NCI-H187 treated with DMSO at 0.1 percent for 48 hours (cell line): ENCODE measurements around the gene PAQR7.
"Not testable (repeated sequence)": the region's sequence is repeated elsewhere in the genome, so short reads cannot be mapped to it uniquely, and the experiment has no call there.

Experiments used
- DNase-seq: peaks from one replicate; lab custom pipeline; 2025; lab: John Stamatoyannopoulos, UW

PAQR7 gene

DNA sequence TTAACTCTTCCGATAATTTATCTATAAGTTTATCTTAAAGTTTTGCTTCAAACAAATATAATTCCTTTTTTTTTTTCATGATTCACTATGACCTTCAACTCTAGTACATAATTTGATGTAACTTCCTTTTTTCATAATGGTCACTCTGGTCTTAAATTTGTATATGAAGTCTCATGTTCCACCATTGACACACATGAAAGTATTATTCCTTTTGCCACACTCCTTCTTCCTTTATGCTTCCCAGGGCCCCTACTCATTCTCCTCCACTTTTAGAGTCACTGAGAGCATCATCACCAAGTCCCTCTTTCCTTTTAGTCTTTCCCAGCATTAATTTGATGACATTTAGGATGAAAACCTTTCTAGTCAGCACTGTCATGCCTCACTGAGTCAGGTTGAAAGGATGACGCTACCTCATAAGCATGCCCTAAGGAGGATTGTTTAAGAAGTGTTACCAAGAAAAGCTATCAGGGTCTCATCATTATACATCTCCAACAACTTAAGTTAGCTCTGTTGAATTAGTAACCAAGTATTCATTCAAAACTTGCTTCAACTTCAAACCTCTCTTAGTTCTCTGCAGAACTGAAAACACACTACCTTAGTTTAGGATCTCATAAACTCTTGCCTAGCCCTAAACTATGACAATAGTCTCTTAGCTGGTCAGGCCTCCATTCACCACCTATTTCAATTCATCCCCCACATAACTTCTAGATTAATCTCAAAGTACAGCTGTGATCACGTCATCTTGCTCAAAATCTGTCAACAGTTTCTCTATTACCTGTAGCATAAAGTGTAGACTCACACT lies 30.8 kb downstream of the PAQR7 start:
- no peak for DNase-seq

DNA sequence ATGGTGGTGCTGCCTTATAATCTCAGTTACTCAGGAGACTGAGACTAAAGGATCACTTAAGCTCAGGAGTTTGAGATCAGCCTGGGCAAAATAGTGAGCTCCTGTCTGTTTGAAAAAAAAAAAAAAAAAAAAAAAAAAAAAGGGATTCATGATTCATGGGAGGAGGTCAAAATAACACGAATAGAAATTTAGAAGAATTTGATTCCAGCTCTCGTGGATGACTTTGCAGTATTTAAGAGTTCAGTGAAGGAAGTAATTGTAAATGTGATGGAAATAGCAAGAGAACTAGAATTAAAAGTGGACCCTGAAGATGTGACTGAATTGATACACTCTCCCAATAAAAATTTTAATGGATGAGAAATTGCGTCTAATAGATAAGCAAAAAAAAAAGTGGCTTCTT lies 32.0 kb downstream of the PAQR7 start:
- DNase-seq, result no peak

DNA sequence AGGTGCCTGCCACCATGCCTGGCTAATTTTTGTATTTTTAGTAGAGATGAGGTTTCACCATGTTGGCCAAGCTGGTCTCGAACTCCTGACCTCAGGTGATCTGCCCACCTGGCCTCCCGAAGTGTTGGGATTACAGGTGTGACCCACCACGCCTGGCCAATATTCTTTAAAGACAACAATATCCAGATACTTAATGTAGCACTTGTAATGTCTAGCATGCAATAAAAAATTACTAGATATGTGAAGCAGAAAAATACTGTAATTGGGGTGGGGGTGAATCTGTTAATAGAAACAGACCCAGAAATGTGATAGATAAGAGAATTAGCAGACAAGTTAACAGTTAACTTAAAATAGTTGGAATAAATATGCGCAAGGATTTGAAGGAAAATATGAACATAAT lies 35.7 kb downstream of the PAQR7 start:
- not testable (repeated sequence) for DNase-seq

DNA sequence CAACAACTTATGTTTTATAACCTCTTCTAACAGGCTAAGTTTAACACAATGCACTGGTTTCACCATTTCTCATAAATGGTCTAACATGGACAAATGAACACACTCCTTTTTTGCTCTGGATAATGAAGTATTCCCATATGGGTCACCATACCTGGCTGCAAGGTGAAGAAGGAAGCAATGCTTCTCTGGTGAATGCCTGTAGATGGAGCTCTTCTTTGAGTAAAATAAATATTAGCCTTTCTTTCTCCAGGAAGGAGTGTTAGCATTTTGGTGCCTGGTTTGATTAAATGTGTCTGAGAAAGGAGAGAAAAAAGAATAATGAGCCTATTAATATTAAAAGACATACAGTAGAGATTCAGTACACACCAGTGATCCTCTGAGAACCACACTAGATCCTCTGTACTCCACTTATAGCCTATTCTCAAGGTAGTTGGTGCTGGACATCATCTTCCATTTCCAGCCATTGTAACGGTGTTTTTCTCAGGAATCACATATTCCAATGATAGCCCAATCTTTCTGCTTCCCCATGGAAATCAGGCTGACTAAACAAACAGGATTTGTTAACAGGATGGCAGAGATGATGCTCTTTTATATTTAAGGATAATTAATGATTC lies 38.1 kb downstream of the PAQR7 start:
- DNase-seq, result no peak

DNA sequence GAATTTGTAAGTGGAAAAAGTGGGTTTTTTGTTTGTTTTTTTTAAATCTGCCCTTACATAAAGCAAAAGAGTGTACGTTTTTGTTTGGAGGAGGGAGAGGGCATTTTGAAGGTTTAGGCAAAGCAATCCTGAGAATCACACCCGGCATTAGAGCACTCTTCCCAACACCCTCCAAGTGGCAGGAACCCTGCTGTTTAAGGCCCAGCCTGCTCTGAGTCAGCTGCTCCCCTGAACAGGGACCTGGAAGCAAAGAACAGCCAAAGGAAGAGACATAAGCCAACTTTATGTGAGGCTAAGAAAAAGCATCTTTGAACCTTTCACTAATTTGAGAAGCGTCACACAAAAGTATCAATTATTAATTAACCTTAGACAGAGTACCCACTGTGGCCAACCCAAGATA lies 38.8 kb downstream of the PAQR7 start:
- DNase-seq, result no peak

DNA sequence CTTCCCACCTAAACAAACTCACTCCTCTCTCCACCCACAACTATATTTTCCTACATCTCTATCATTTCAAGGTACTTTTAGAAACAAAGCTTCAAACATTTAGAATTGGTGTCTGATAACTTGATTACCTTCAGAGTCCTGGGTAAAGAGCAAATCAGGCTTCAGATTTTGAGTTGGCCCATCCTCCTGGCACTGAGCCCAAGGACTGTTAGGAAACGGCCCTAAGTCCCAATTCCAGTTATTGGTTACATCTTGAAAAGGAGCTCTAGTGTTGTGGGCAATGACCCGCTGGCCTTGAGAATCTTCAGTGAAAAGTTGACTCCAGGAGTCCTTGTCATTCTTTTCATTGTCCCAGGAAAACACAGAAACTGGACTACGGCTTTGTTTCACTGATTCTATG lies 40.6 kb downstream of the PAQR7 start:
- no peak for DNase-seq

DNA sequence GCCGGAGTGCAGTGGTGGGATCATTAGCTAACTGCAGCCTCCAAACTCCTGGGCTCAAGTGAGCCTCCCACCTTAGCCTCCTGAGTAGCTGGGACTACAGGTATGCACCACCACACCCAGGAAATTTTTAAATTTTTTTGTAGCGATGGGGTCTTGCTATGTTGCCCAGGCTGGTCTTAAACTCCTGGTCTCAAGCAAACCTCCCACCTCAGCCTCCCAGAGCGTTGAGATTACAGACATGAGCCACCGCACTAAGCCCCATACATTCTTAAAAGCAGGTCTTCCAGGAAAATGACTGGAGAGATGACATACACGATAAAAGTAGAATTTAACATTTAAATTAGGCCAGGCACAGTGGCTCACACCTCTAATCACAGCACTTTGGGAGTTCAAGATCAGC lies 42.4 kb downstream of the PAQR7 start:
- no peak for DNase-seq

DNA sequence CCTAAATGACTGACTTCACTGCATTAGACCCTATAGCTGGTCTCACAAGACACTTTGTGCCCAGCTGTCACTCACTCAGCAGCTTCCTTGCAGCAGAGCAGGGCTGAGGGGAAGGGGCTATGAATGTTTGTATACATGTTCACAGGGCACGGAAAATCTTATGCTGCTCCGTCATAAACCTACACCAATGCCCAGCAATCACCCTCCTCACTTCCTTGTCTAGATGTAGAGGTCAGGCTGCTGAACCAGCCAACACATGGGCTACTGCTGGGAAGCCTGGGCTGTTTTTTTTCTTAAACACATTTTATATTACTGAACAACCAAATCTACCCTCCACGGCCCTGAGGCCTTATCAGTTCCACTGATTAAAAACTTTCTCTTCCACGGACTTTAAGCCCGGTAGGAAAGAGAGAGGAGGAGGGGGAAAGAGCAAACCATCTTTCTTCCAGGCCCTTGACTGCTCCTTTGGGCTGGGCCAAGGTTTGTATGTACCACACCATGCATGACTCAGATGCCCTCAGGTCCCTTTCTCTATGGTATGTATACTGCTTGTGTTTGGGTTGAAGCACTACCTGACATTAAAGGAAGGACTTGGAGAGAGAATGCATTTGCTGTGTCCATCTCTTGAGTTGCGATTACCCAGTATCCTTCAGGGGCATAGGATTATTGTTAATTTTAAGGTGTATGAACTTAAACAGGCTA lies 43.0 kb downstream of the PAQR7 start:
- no peak for DNase-seq

DNA sequence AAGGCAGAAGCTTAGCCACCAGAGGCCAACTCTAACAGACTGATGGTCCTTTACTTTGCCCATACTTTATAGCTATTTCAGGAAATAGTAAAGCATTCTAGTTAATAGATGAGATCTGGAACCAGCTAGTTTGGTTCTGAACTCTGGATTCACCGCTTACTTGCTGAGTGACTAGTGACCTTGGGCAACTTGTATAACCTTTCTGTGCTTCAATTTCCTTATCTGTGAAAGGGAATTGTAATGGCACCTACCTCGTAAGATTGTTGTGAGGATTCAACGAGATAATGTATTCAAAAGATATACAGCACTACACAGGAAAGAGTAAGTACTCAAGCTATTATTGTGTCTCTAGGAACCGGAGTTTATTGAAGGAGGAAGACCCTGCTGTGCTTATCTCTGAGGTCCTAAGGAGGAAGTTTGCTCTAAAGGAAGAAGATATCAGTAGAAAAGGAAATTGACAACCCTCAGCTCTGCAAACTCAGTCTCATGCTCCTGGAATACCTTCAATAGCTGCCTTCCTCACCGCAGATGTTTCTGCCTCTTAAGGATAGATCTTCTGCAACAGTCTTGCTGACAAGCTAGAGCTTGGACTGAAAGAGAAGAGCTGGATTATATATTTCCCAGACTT lies 43.8 kb downstream of the PAQR7 start:
- no peak for DNase-seq

DNA sequence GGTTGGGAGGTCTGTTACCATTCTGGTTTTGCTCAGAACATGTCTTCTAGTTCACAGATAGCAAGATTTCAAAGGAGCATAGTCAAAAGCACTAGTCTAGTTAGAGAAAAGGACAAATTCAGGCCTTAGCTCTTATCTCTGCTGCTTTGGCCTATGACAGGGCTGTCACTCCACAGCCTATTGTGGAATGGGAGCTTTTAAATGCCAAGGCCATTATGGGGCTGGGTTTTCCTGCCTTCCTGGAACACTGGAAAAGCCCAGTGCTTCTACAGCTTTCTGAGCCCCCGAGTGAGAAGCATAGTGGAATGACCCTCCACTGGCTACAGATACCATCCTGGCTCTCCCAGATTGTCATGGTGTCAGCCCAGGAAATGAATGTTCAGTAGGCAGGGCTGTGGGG lies 46.5 kb downstream of the PAQR7 start:
- DNase-seq, result no peak

DNA sequence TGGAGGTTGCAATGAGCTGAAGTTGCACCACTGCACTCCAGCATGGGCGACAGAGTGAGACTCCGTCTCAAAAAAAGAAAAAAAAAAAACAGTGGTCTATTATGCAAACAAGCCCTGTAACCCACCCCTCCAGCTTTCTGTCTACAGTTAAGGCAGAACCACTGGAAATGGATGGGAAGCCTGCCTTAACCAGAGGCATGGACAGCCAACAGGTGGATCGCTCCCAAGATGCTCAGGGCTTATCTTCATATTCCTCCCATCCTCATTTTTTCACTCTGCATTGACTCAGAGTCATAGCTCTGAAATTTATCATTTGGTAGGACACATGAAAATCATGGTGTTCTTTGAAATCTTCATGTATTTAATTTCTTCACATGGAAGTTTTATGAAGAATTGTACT lies 47.0 kb downstream of the PAQR7 start:
- no peak for DNase-seq

DNA sequence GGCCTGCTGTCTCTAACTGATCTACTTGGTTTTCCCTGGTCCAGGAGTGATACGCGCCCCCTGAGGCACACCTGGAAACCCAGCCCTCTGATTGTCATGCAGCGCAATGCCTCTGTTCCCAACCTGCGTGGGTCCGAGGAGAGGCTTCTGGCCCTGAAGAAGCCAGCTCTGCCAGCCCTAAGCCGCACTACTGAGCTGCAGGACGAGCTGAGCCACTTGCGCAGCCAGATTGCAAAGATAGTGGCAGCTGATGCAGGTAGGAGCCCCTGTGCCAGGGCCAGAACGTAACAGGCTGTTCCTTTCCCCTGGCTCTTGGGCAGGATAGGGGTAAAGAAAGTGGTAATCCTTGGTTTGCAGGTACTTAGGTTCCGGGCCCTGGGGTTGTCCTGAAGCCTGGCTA lies 48.9 kb downstream of the PAQR7 start:
- no peak for DNase-seq

DNA sequence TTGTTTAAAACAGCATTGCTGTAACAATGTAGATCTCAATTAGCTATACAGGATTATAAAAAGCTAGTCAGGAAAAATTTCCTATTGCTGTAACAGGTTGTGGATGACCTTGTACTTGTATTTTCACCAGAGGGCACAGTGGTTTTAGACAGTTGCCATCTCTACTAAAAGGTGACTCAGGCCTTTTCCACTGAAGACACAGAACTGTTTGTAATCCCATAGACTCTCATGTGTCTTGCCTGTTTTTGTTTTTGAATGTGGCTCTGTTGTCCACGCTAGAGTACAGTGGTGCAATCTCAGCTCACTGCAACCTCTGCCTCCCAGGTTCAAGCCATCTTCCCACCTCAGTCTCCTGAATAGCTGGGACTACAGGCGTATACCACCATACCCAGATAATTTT lies 49.9 kb downstream of the PAQR7 start:
- DNase-seq, result no peak

DNA sequence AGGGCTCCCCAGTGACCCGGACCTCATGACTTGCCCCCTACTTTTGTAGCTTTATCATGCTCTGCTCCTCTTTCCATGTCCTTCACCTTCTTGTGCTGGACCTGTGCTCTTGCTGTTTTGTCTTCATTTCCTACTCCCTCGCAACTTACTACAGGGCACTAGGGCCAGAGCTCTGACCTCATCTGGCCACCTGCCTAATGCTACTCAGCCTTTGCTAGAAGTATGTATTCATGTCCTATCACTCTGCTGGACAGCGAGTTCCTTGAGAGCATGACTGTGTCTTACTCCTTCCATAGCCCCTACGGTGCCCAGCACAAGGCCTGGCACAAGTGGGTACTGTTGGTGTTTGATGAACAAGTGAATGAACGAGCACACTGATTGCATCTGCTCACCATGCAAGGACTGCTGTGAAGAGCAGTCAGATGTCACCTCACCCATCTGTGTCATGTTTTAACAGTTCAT lies 53.8 kb downstream of the PAQR7 start:
- DNase-seq, result no peak

DNA sequence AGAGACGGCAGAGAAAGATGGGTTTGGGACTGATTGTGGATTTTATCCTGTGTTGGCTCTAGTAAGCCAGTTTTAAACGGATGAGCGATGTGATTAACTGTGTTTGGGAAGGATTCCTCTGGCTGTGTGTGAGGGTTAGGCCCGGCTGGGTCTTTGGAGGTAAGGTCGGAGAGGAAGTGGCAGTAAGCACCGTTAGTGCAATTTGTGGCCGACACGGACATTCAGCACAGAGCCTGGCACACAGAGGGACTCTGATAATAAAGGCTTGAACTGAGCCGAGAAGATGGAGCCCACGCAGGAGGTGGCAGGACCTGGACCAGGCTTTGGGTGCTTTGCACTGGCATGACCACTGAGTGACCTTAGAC lies 54.4 kb downstream of the PAQR7 start:
- no peak for DNase-seq

DNA sequence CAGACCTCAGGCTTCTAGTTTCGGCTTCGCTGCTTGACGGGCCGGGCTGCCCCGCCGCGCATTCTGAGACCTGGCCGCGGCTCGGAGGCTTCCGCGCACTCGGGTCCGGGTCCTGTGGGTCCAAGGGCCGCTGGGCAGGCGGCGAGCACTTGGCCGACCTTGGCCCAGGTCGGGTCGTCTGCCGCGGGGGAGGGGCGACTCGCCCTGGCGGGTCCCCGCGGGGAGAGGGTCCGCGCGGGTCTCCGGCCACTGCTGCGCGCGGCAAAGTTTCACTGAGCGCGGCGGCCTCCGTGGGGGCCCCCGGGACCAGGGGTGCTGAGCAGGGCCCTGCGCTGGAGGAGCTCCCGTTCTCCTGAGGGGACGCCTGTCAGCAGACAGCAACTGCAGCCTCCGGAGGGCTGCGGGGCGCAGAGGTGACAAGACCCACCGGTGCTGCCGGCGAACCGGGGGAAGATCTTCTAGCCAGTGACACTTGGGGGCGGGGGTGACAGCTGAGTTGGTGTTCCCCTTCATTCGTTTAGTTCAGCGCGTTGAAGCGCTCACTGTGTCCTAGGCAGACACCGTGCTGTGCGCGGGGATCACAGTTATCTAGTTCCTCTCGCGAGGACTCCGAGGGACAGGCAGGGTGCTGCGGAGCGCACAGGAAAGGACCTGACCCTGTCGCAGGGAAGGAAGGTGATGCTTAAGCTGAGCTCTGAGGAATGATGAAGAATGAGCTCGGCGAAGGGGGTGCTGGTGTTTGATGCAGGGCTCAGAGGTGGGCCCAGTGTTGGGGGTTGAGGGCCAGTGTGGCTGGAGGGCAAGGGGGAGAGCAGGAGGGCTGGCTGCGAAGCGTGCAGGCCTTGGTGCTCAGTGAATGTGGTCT lies 55.0 kb downstream of the PAQR7 start:
- no peak for DNase-seq

DNA sequence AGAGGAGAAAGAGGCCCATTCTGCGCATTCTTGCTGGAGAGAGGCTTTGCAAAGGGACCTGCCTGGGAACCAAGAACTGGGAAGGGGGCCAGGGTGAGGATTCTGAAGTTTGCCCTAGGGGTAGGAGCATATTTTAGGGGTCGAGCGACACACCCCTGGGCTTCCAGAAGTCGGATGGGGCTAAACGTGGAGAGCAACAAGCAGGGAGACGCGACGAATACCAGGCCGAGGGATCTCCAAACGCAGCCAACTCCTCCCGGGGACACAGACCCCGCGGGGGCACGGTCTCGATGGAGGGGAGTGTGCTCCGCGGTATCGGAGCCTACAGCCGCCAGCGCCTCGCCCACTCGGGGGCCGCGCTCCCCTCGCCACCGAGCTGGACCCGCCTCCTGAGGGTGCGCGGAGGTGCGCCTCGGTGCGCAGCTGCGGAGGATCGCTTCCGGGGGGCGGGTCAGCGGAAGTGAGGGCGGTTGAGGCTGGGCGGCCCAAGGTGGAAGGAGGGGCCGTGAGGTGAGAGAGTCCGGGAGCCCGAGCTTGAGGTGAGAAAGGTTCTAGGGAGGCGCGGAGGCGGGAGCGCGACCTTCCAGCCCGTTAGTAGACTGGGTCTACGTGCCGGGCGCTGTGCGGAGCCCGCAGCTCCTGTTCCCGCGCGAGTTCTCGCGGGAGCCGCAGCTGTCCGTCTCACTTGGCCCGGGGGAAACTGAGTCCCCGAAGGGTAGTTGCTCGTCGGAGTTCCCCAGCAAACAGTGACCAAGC lies 55.8 kb downstream of the PAQR7 start, which contains the start of gene MTFR1L:
Gene MTFR1L, plus strand, starts transcription at position 464 of the 756 bp plus-strand sequence. CDS start 3,151 bp downstream, outside the sequence.
- DNase-seq, result no peak

DNA sequence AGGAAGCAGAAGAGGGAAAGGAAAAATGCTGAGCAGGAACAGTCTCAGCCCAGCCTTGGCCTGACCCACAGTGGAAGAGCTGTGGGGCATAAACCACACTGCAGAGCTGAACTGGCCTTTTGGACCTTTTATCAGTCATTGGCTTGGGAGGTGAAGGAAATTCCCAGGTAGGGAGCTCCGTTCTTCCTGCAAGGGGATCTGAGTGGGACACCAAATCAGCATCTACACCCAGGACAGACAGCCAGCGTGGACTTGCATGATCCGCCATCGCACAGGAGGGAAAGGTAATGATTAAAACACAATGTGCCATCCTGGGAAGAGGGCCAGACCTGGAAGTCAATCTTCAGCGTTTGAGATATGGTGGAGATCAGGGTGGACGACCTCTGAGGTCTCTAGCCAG lies 56.9 kb downstream of the PAQR7 start:
- DNase-seq, result no peak

DNA sequence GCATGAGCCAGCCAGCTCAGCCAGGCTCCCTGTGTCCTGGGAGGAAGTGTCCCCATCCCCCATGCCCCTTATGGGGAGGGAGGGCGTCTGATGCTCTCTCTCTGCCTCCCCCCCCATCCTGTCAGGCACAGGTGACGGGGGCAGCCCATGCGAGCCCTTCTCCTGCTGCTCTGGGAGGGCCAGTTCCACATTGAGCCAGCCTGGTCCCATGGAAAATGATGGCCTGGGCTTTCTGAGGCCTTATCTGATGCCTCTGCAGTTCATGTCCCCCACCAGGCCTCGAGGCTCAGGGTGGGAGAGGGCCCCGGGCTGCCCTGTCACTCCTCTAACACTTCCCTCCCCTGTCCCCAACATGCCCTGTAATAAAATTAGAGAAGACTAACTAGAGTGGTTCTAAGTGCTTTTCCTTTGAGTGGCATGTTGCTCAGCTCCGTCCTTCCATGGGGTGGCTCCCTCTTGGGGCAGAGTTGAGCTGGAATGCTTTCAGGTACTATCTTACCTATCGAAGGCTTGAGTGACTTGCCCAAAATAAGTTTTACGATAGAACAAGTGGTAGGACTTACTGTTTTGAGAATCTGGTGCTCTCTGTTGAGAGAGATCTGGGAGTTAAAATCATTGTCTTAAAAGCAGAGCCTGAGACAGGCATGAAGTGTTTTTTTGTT lies 57.5 kb downstream of the PAQR7 start:
- no peak for DNase-seq

DNA sequence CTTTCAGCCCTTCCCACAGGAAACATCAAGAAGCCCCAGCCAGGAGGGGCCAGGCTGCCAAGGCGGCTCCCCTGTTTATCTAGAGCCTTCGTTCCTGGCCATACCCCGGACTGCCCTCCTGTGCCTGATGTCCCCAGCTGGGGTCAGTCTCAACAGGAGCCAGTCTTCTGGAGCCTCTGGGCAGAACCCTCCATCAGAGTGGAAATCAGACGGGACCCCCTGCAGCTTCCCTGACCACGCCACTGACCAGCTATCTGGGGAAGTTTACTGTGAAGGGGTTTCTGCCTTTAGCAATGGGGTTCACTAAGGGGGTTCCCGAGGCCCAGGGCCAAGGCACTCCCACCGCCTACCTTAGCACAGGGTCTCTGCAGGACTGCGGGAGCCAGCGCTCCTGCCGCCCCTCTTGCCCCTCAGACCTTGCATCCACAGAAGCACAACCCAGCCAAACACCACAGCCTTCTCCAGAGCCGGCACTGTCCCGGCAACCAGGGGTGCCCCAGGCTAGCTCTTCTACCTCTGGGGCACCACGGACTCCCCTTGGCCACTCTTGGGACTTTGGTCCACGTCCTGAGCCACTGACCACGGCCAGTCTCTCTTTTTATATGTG lies 59.3 kb downstream of the PAQR7 start:
- no peak for DNase-seq
